Stimulated activated CD4-positive, alpha-beta T cell treated with anti-CD3 and anti-CD28 coated beads, Interleukin-12 subunit alpha, Interleukin-12 subunit beta, amount 100 ng/mL, for 4 hours (primary cell): ENCODE measurements around the gene TEX50.
"Not testable (repeated sequence)": the region's sequence is repeated elsewhere in the genome, so short reads cannot be mapped to it uniquely, and the experiment has no call there.

Source experiments
- DNase-seq: peaks from one replicate; pipeline ENCODE4 v3.0.0-alpha.2; 2020

Gene TEX50

GRCh38 chr1:173635116-173635515 lies at the start of gene TEX50:
Gene TEX50, plus strand, starts transcription at chr1:173635338. Its CDS starts 184 bp downstream, at chr1:173635522.
- DNase-seq, result no peak

GRCh38 chr1:173590557-173590956 lies 44.6 kb upstream of the TEX50 start:
- DNase-seq, result no peak

GRCh38 chr1:173591138-173591537 lies 44.0 kb upstream of the TEX50 start:
- not testable (repeated sequence) for DNase-seq

GRCh38 chr1:173596097-173596825 lies 38.9 kb upstream of the TEX50 start:
- DNase-seq, result no peak

- DNase-seq, result no peak
Measured at GRCh38 chr1:173601588-173601987, 33.5 kb upstream of the TEX50 start.

- DNase-seq, result no peak
Measured at GRCh38 chr1:173603056-173603591, 32.0 kb upstream of the TEX50 start, which contains the start of gene SLC9C2. Gene SLC9C2, minus strand, starts transcription at chr1:173603072. Its CDS starts 1,296 bp downstream, at chr1:173601776.

- no peak for DNase-seq
Measured at GRCh38 chr1:173608503-173609216, 26.5 kb upstream of the TEX50 start.

GRCh38 chr1:173613086-173613485 lies 22.1 kb upstream of the TEX50 start:
- not testable (repeated sequence) for DNase-seq

- no peak for DNase-seq
Measured at GRCh38 chr1:173616859-173617258, 18.3 kb upstream of the TEX50 start.

- DNase-seq, result no peak
Measured at GRCh38 chr1:173627269-173627668, 7.9 kb upstream of the TEX50 start.

- no peak for DNase-seq
Measured at GRCh38 chr1:173628888-173629287, 6.2 kb upstream of the TEX50 start.

GRCh38 chr1:173637236-173638042 lies 2.3 kb downstream of the TEX50 start:
- not testable (repeated sequence) for DNase-seq

GRCh38 chr1:173638043-173639021 lies 3.2 kb downstream of the TEX50 start:
- no peak for DNase-seq

- no peak for DNase-seq
Measured at GRCh38 chr1:173639102-173639501, 4.0 kb downstream of the TEX50 start.

GRCh38 chr1:173642450-173643139 lies 7.5 kb downstream of the TEX50 start:
- not testable (repeated sequence) for DNase-seq

GRCh38 chr1:173646656-173647055 lies 11.5 kb downstream of the TEX50 start:
- no peak for DNase-seq

GRCh38 chr1:173648880-173649605 lies 13.9 kb downstream of the TEX50 start:
- DNase-seq, result no peak

GRCh38 chr1:173660306-173660705 lies 25.2 kb downstream of the TEX50 start:
- no peak for DNase-seq

- DNase-seq, result no peak
Measured at GRCh38 chr1:173661271-173661670, 26.1 kb downstream of the TEX50 start.

- DNase-seq, result no peak
Measured at GRCh38 chr1:173661763-173662162, 26.6 kb downstream of the TEX50 start.
